Adrenal gland (tissue), 5 donors: ENCODE results near the gene HTRA3.

Experiments used
- CTCF ChIP-seq, 6 experiments: fragments of 450-650 bp in 4 of 6; fragments of 200-600 bp in 2 of 6; sonication (generic) in 1 of 6; IDR thresholded peaks; 1 replicate in 5 of 6; 2 replicates in 1 of 6; pipeline versions ENCODE4 v1.5.1 to v1.8.0; 2016 to 2021; ENCODE audit warnings: antibody characterized with exemption in 6 of 6, mild to moderate bottlenecking in 2 of 6, moderate library complexity in 1 of 6
- POLR2A ChIP-seq, 2 donors: fragments of 450-650 bp; IDR thresholded peaks; one replicate each; pipeline ENCODE4 v1.6.1; 2017; ENCODE audit warnings: antibody characterized with exemption in 2 of 2, mild to moderate bottlenecking in 2 of 2, moderate library complexity in 1 of 2
- donor health status: DM: no; HTN: no; CAD: no.

- no peak for TF ChIP-seq POLR2A (IDR thresholded peaks at IDR 0.05)
- TF ChIP-seq CTCF (IDR thresholded peaks at IDR 0.05): no peak
Observed at GRCh38 chr4:8285976-8286718, 16.6 kb downstream of the HTRA3 start.
